ENCODE data around the gene DPPA3. TPM values are rescaled to one million over a fixed set of nuclear protein-coding genes. Genes with fewer than 3 reads are reported as not detected.
A peak's percentile ranks its signal among the peaks of the same experiment; 100 is the strongest.
"Not testable (repeated sequence)": the region's sequence is repeated elsewhere in the genome, so short reads cannot be mapped to it uniquely, and the experiment has no call there.

The DPPA3 gene
- not detected for total RNA-seq

GRCh38 chr12:7711133-7711532, at the start of gene DPPA3:
Gene DPPA3, plus strand, starts transcription at chr12:7711433. Its CDS starts 138 bp downstream, at chr12:7711571.
- no peak for ATAC-seq

- no peak for ATAC-seq
Observed at GRCh38 chr12:7661741-7662140, 49.5 kb upstream of the DPPA3 start.

DNA sequence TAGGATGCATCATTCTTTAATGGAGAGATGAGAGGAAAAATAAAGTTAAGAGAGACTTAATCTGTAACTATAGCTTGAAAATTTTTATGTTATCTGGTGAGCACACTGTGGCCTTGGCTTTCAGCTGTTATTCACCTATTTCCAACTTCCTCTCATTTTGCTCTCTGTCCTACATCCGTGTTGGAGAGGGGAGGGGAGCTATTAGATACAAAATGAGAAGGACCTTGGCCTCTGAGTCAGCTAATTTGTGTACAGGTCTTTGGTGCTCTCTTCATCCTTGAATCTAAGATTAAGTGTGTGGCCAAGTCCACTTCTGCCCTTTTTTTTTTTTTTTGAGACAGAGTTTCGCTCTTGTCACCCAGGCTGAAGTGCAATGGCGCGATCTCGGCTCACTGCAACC, 44.6 kb upstream of the DPPA3 start:
- ATAC-seq = no peak

DNA sequence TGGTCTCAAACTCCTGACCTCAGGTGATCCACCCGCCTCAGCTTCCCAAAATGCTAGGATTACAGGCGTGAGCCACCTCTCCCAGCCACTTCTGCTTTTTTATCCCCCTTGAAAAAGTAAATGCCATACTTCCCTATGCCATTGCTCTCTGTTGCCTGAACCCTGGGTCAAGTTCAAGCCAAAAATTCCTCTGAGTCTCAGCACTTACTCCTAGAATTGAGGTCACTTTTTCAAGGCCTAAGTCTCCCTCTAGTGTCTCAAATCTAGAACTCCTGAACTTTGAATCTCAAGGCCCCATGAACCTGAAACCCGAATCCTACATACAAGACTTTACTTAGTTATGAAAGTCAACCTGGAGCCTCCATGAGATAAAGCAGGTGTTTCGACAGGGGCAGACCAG, 44.1 kb upstream of the DPPA3 start:
- ATAC-seq = no peak

DNA sequence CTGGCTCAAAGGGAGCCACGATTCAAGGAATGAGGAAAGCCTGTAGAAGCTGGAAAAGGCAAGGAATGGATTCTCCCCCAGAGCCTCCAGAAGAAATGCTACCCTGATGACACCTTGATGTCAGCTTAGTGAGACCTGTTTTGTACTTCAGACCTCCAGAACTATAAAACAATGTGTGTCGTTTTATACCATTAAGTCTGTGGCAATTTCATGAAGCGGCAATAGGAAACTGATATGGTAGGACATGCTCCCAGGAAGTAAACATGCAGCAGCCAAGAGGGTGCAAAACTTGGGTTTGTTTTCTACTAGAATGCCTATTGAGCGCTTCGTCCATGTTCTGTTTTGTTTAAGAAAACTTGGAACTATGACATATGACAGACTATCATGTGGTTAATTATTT, 43.1 kb upstream of the DPPA3 start:
- ATAC-seq = no peak

DNA sequence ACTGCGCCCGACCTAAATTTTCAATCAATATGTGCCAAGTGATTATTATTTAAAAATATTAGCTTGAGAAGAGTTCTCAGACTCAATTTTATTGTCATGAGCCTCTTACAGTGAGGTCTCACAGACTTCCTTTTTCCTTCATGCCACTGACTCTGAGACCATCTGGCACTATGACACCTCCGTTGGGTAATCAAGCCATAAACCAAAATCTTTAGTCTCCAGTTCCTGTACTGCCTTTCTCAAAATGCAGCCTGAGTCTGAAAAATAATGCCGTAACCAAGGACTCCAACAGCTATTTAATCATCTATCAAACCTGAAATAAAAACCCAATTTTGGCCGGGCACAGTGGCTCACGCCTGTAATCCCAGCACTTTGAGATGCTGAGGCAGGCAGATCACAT, 35.8 kb upstream of the DPPA3 start:
- ATAC-seq = not testable (repeated sequence)

GRCh38 chr12:7677432-7677888, 33.8 kb upstream of the DPPA3 start:
- not testable (repeated sequence) for ATAC-seq

GRCh38 chr12:7678744-7679143, 32.5 kb upstream of the DPPA3 start:
- ATAC-seq = no peak

GRCh38 chr12:7679251-7680045, 31.8 kb upstream of the DPPA3 start:
- ATAC-seq = no peak

DNA sequence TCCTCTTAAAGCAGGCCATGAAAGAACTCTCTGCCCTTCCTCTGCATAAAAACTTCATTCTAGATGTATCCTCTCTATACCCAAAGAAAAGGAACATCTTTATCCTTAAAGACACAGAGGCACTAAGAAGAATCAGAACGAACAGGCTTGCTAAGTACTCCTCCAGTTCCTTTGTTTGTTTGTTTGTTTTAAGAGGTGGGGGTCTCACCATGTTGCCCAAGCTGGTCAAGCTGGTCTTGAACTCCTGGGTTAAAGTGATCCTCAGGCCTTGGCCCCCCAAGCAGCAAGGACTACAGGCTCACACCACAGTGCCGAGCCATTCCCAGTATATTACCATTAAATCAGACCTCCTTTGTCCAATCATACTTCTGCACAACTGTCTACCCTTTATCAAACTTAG, 29.7 kb upstream of the DPPA3 start:
- ATAC-seq = no peak

- no peak for ATAC-seq
Observed at GRCh38 chr12:7693793-7694192, 17.4 kb upstream of the DPPA3 start.

GRCh38 chr12:7694556-7695236, 16.5 kb upstream of the DPPA3 start:
- no peak for ATAC-seq

GRCh38 chr12:7695237-7695560, 16.0 kb upstream of the DPPA3 start:
- ATAC-seq = no peak

DNA sequence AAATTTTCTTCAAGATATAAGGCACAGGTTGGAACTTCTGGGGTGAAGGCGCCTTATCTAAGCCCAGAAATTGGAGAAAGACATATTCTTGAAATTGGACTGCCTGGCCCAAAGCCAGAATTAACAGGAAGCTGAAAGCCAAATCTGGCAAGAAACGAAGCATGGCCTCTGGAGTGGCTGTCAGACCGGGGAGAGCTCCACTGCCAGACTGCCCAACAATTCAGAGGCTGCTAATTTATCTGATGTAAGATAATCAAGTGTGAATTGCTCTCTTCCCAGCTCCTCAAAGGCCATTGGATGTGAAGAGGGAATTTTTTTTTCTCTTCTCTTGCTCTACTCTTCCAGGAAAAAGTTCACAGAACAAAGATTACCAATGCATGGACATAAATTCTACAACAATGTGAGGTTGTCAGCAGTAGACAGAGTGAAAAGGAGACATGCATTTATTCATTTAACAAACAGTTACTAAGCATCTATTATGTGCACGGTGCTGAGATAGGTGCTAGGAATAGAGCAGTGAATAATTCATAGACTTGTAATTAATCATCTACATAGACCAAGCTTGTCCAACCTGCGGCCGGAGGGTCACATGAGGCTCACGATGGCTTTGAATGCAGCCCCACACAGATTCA, 15.6 kb upstream of the DPPA3 start, which contains the start of gene GDF3:
Gene GDF3, minus strand, starts transcription at position 210 of the 632 bp plus-strand sequence. Its CDS starts 47 bp downstream, at position 163.
- no peak for ATAC-seq

GRCh38 chr12:7705846-7706245, 5.4 kb upstream of the DPPA3 start:
- ATAC-seq = no peak

- ATAC-seq = no peak
Observed at GRCh38 chr12:7709969-7710675, 1.1 kb upstream of the DPPA3 start.

- ATAC-seq = no peak
Observed at GRCh38 chr12:7712841-7713442, 1.7 kb downstream of the DPPA3 start.

DNA sequence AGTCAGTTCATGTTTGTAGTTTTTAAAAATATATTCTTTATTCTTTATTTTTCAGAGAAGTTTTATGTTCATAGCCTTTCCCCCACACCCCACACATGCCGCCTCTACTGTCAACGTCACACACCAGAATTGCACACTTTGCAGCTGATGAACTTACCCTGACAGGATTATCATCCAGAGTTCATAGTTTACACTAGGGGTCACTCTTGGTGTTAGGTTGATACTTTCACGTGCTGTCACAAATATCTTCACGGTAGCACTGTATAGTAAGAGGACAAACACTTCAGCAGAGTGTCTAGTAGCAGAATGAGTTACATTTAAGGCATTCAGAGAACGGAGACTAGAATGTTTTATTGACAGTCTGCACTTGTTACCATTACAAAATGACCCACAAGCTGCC, 5.1 kb downstream of the DPPA3 start:
- ATAC-seq = peak; percentile 39

DNA sequence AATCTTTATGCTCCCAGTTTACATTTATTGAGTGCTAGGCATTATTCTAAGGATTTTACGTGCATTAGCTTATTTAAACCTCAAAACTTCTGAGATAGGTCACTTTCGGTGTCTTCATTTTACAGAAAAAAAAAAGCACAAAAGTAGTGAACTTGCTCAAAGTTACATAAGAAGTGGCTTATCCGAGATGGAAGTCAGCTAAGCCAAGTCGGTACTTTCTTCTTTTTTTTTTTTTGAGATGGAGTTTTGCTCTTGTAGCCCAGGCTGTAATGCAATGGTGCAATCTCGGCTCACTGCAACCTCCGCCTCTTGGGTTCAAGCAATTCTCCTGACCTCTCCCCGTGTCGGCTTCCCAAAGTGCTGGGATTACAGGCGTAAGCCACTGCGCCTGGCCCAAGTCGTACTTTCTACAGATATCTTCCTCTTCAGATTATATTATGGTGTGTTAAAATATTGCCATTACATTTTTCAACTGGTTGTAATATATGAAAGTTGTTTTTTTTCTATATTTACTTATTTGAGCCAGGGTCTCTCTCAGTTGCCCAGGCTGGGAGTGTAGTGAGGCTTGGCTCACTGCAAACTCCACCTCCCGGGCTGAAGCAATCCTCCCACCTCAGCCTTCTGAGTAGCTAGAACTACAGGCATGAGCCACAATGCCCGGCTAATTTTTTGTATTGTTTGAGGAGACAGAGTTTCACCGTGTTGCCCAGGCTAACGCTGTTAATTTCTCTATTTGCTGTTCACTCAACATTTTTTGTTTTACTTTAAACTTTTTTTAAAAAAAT, 8.9 kb downstream of the DPPA3 start:
- ATAC-seq = no peak

GRCh38 chr12:7723926-7724325, 12.7 kb downstream of the DPPA3 start:
- no peak for ATAC-seq

DNA sequence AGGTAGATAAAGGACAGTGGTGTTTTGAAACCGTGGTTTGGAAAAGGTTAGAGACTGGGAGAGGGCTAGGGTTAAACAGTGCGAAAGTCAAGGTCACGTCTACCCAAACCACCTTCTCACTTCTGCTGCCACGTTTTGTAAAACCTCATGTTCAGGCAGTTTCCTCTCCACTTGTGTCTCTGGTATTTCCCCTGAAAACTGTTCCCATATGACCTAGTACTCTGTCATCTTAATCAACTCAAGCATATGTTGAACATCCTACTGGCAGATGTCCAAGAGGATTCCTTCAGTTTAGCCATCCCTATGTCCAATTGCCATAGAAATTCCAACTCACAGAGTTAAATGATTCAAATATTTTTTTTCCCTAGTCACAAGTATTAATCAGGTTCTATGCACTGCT, 18.5 kb downstream of the DPPA3 start:
- ATAC-seq = no peak

DNA sequence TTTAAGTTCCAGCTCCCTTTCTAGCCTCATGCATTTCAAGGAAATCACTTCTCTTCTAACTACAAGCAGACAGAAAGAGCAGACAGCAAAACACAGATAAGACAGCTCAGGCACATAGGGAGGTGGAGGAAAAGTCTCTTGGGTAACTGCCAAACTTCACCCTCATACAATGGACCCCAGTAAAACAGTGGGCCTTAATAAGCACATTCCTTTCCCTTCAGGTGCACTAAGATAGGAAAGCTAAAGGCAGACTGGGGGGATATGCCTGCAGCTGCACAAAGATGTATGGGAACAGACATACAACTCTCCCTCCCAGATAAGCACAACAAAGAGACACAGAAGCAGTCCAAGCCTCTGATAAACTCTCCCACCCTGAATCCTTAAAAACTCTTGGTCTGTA, 19.8 kb downstream of the DPPA3 start:
- ATAC-seq = not testable (repeated sequence)

Measured in esophagus mucosa (tissue), 1 donor.